Daoy (cell line): Measurements from ENCODE around the gene CYP26C1. TPM values are rescaled to one million over a fixed set of nuclear protein-coding genes. Genes with fewer than 3 reads are reported as not detected.

Experiments
- DNase-seq: peaks from one replicate; pipeline ENCODE4 v3.0.0-alpha.2; 2015; ENCODE audit warnings: low read depth
- total RNA-seq: library from RNA; depleted of rRNA; stranded (reverse); fragments of >200 nt; shearing (Covaris generic); gene quantifications from 2 replicates; pipeline ENCODE4 v1.2.3, GENCODE V29; 2014

Gene CYP26C1
- total RNA-seq, 1 experiment from 2014 or later, result 0.11 TPM

DNA sequence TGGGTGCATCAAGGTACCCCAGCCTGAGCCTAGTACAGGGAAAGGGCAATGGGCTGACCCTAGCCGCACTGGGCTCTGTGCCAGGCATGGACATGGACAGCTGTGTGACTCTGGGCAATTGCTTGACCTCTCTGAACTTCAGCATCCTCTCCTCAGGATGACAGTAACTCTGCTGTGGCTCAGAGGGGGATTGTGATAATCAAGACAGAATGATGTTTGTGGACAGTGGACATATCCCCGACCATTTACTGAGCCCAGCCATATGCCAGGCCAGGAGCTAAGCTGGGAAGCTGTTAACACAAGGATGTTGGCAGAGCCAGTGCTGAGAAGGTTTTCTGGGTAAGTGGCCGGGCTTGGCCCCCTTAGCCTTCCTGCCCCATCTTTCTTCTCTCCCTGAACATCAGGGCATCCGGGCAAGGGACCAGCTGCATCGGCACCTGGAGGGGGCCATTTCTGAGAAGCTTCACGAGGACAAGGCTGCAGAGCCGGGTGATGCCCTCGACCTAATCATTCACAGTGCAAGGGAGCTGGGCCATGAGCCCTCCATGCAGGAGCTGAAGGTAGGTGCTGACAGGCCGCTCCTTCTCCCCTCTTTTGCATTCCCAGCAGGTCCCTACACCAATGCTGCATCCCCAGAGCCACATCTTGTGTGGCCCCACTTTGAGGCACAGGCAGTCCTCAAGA lies 3.5 kb downstream of the CYP26C1 start:
- no peak for DNase-seq

DNA sequence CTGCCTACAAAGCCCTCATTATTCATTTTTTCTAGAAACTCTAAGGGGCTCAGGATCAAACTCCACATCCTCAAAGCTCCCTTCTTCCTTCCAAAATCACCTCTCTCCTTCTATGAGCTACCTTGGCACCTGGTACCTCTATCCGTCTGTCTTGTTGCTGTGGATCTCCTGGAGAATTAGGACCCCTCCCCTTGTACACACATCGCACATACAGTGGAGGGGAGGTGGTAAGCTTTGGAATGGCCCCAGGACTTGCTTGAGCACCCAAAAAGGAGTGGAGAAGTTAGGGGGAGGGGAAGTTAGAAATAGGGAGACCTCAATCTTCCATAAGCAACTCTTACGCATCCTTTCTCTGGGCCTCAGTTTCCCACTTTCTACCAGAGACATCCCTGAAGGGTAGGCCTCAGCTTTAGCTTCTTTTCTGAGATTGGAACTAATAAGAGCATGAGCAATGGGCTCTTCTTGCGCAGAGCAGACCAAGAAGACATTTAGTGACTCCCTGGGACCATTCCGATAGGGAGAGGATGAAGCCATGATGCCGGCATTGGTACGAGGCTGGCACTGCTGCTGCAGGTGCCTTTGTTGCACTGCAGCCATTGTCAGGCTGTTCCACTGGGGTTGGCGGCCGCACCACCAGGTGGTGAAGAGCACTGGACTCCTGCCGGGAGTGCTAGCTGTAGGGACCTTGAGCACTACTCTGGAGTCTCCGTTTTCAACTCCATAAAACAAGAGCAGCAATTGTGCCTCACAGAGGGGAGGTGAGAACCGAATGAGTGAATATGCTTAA lies 4.5 kb downstream of the CYP26C1 start:
- no peak for DNase-seq

DNA sequence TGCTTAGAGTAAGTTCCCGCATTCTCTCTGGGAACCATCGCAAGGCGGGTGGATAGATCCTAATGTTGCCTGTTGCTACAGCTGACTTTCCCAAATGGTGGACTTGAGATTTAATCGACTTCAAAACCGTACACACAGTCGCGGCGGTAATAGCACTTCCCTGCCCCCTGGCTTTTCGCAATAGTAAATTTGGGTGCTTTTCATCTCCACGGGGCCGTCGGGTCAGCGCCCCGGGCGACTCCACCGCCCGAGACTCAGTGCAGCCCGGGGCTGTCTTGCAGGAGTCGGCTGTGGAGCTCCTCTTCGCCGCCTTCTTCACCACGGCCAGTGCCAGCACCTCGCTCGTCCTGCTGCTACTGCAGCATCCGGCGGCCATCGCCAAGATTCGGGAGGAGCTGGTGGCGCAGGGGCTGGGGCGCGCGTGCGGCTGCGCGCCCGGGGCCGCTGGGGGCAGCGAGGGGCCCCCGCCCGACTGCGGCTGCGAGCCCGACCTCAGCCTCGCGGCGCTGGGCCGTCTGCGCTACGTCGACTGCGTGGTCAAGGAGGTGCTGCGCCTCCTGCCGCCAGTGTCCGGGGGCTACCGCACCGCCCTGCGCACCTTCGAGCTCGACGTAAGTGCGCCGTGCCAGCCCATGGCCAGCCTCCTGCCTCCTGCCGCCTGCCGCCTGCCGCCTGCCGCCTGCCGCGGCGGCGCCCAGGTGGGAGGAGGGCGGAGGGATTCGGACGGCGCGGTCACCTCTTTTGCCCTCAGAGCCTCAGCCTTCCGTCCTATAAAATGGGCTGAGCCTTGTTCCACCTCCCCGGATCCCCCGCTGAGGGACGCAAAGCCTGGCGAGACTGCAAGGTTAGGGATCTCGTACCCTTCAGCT lies 5.3 kb downstream of the CYP26C1 start:
- DNase-seq, result no peak

DNA sequence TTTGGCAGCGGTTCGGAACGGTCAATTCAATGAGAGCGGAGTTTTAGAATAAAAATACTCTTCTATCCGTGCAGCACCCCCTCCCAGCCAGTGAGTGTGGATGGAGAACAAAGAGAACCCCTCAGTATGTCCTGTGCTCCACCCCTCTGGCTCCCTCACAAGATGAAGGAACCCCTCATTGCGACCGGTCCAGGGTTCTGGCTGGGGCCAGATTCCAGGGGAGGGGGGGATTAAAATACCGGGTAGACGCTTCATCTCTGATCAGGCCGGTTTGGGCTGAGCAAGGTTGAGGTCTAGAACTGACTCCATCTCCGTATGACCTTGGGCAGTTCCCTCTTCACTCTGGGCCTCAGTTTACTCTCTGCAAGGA lies 5.9 kb downstream of the CYP26C1 start:
- no peak for DNase-seq

DNA sequence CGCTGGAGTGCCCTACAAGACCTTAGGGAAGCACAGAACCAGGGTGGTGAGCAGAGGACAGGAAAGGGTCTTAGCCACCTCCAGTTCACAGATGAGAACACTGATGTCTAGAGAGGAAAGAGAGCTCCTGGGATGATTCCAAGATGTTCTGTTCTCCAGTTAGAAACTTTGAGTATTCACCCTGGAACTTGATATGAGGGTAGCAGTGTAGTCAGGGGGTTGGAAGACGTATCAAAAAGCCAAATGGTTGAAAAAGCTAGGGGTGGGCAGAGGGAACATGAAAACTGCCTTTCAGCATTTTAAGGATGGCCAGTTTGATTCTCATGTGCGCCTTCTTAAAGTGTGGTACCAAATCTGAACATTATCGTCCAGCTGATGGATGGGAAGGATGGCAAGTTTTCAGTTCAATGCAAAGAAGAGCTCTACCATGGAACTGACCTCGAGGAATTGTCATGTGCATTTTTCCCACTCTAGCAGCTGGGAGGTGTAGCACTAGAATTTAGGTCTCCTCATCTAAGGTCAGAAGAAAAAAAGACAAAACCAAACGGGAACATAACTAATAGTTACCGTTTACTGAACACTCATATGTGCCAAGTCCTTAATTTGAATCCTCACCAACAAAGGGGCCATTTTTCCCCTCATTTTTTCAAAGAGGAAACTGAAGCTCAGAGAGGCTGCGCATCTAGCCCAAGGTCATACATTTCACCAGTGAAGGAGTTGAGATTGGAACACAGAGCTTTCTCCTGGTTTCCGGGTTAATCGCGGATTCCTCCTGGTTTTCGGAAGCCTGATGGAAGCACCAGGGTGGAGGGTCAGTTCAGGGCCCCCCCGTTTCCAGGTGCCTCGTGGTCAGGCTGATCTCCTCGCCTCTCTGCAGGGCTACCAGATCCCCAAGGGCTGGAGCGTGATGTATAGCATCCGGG lies 7.1 kb downstream of the CYP26C1 start:
- no peak for DNase-seq

DNA sequence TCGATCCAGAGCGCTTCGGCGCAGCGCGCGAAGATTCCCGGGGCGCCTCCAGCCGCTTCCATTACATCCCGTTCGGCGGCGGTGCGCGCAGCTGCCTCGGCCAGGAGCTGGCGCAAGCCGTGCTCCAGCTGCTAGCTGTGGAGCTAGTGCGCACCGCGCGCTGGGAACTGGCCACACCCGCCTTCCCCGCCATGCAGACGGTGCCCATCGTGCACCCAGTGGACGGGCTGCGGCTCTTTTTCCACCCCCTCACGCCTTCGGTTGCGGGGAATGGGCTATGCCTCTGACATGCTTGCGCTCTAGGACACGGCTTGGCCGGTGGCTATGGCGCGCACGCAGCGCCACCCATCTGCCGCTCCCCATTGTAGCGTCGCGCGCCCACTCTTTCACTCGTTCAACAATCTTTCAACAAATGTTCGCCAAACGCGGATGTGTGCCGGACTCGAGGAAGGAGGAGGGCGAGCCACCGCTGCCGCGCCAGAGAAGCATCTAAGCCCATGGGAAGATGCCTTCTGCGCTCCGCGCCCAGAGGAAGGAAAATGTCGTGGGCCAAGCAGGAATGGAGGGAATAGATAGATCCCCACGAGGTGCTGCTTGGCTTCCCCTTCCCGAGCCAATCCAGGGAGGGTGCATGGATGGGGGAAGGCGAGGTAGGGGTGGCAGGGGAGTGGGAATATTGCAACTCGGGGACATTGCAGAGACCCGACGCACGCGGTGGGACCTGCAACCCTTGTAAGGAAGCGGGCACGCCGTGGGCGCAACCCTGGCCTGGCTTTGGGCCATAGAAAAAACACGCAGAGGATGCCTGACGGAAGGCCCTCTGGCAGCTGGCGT lies 8.0 kb downstream of the CYP26C1 start:
- DNase-seq, result no peak

DNA sequence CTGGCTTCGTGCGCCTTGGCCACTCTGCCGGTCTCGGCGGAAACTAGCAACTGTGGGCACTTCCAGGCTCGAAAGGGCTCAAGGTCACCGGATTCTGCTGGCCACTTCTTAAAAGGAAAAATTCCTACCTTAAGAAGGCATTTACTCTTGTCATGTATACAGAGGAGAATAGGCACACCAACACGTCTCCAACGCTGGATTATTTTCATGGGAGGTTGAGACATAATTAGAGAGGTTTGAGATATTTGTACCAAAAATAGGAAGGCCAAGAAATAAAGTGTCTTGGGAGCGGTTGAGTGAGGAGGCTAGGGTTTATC lies 8.6 kb downstream of the CYP26C1 start:
- DNase-seq, result no peak

DNA sequence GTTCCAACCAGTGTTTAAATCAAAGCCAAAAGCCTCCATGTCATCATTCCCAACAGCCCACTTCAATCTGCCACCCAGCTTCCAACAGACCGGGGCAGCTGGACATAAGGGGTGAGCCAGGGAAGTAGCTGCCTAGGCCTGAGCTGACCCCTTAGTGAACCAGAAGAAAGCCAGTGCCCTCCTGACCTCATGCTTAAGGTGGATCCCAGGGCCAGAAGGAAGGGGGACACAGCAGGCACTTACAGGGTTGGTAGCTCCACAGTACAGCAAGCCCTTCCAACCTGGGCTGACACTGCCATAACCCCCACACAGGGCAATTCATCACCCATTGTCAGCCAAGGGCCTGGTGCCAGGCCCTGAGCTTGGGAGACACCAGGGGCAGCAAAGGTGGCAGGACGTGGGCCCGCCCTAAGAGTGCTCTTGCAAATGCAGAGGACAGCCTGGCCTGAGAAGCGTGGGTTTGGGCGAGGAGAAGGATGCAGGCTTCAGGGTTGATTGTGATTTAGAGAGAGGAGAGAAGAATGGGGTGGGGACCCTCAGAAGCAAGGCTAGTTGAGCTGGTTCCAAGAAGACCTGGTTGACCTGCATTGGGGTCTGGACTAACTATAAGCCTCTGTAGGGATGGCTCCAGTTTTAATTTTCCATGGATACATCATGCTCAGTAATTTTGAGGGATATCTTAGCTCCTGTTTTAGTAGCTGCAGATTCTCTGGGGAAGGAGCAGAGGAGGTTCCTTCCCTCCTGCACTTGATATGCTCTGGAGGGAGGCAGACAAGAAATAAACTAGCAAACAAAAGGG lies 10.0 kb downstream of the CYP26C1 start:
- no peak for DNase-seq

DNA sequence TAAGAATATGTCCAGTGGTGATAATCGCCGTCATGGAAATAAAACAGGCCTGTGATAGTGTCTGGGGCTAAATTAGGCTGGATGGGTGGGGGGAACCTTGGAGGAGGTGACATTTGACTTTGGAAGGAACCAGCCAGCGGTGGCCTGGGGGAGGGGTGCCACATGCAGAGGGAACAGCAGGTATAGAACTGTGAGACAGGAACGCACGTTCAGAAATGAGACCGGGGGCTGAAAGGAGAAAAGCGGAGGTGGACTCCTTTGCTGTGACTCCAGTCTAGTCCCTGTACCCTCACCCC lies 10.5 kb downstream of the CYP26C1 start:
- DNase-seq, result no peak

DNA sequence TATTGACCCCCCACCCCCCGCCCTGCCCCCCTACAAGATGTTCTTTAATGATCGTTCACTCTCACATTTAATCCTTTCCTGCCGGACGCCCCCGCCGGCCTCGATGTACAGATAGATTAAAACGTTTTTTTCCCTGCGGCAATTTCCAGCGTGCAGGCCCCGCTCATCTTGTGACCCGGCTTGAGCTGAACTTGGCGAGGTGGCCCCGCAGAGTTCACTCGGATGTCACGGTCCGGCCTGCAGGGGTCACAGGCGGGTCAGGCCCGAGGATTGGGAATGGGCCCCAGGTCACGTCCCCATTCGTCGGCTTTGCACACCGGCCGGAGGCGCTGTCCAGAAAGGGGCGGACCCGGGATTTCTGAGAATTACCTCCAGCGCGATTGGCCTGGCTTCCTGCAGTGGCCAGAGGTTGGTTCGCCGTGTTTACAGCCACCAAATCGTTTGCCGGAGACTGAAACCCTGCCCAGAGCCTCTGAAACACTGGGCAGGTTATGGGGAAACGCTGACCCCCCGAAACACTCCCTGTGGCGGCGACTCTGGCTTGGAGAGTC lies 11.2 kb downstream of the CYP26C1 start:
- DNase-seq, result no peak

DNA sequence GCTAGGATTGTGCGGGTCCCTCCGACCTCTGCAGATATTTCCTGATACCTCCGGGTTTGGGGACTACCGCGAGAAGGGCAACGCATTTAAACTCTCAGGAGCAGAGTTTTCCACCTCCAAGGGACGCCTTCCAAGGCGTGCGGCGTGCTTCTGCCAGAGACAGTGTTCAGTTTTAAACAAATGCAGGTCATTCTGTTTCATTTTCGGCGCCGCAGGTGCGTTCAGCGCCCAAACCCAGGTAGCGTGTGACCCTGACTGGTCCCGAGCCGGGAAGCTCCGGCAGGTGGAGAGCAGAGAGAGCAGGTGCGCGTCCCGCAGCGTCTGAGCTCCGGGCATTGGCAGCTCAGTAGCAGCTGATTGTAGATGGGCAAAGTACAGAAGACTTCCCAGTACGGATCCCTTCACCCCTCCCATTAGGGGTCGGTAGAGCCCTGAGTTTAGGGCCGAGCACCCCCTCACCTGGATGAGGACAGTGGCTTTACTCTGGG lies 11.7 kb downstream of the CYP26C1 start:
- no peak for DNase-seq

DNA sequence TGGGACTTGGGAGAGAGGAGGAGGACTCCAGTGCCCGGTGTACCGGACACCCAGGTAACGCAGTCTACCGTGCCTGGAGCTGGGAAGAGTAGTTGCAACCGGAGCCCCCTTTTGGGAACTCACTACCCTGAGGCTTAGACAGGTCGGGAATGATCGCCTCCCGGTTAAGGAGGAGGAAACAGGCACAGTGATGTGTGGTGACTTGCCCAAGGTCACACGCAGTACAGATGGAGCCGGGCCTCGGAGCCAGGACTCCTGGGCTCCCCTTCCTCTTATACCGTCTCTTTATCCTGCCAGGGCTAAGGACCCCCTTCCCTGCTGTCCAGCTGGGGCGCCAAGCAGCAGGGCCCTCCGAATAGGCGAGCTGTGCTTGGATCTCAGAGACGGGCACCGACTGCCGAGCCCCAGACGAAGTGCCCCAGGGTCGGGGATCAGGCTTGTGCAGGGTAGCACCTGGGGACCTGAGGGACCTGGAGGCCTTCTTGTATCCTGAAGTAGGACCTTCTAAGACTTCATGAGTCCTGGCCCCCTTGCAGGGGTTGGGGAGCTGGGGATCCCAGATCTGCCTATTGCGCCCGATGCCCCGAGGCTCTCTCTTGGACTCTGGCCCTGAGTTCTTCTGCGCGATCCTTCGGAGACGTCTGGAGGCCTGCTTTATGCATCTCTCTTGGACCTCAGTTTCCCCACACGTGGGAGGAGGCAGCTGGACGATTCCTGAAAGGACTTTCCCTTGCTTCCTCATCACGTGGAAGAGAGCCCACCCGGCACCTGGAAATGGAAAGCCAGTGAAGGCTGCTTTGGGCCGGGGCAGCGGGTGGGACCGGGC lies 12.3 kb downstream of the CYP26C1 start:
- no peak for DNase-seq

DNA sequence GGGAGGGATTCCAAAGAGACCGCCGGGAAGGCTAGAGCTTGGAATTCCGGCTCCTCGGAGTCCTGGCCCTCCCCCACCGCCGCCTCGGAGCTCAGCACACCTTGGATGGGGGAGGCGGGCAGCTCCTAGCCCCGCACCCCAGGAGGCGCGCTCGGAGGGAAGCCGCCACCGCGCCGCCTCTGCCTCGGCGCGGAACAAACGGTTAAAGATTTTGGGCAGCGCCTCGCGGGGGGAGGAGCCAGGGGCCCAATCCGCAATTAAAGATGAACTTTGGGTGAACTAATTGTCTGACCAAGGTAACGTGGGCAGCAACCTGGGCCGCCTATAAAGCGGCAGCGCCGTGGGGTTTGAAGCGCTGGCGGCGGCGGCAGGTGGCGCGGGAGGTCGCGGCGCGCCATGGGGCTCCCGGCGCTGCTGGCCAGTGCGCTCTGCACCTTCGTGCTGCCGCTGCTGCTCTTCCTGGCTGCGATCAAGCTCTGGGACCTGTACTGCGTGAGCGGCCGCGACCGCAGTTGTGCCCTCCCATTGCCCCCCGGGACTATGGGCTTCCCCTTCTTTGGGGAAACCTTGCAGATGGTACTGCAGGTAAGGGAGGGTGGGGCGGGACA lies 13.0 kb downstream of the CYP26C1 start, which contains the start of gene CYP26A1:
Gene CYP26A1, plus strand, starts transcription at position 355 of the 608 bp plus-strand sequence. Its CDS starts 42 bp downstream, at position 397.
- DNase-seq, result no peak

DNA sequence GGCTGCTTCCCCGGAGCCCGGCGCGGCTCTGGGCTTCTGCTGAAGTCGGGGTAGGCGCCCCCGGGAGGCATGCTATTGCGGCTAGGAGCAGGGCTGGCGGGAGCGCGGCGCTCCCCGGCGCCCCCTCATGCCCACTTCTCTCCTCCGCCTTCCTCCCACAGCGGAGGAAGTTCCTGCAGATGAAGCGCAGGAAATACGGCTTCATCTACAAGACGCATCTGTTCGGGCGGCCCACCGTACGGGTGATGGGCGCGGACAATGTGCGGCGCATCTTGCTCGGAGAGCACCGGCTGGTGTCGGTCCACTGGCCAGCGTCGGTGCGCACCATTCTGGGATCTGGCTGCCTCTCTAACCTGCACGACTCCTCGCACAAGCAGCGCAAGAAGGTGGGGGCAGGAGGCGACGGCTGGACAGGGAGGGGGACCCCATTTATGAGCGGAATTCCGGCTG lies 13.6 kb downstream of the CYP26C1 start:
- DNase-seq, result no peak

DNA sequence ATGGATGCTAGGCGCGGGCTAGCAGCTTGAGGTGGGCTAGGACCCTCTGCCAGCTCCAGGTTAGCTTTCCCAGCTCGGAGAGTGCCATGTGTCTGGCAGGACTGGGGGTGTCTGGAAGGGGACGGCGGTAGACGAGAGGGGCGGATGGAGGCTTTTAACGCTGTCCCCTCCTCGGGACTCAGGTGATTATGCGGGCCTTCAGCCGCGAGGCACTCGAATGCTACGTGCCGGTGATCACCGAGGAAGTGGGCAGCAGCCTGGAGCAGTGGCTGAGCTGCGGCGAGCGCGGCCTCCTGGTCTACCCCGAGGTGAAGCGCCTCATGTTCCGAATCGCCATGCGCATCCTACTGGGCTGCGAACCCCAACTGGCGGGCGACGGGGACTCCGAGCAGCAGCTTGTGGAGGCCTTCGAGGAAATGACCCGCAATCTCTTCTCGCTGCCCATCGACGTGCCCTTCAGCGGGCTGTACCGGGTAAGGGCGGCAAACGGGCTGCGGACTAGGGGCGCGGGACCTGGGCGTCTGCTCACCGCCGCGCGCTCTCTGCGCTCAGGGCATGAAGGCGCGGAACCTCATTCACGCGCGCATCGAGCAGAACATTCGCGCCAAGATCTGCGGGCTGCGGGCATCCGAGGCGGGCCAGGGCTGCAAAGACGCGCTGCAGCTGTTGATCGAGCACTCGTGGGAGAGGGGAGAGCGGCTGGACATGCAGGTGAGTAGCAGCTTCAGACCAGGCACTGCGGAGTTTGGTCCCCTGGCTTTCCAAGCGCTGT lies 14.2 kb downstream of the CYP26C1 start:
- DNase-seq, result no peak

DNA sequence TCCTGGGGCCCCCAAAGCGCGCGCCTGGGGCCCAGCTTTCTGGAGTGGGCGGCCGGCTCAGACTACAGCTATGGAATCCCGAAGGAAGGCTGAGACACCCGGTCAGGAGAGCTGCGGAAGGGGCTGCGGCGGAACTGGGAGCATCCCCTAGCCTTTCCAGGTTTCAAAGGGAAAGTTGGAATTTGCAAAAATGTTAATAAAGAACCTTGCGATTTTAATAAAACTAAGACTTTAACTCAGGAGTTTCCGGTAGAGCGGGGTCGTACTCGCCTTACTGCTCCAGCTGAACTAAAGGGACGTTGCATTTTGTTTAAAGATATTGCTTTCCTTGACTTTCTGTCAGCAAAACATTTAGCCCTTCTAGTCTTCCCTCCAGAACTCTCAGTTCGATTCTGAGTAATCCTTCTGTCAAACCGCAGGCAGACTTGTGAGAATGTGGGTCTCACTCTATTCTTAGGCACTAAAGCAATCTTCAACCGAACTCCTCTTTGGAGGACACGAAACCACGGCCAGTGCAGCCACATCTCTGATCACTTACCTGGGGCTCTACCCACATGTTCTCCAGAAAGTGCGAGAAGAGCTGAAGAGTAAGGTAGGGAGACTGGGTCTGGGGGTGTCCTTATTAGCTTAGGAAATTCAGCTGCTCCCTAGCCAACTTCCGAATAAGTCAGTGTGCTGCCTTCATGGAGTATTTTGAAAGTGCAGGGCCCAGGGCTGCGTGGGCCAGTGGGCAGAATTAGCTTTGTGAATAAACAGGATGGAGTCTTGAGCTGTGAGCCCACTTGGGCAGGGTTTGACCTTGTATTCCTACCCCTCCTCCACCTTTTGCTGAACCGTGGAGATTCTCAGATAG lies 15.0 kb downstream of the CYP26C1 start:
- no peak for DNase-seq
